Motor neuron (in vitro differentiated cells): ENCODE results near the gene FLT1. TPM values are rescaled to one million over a fixed set of nuclear protein-coding genes. Genes with fewer than 3 reads are reported as not detected.
A peak's percentile ranks its signal among the peaks of the same experiment; 100 is the strongest.

Experiments used
- ATAC-seq, 8 experiments: fragments of 200-7000 bp; cut with Tn5 transposase; replicated peaks in 6 of 8; 2 replicates each; pipeline ENCODE4 v1.8.0; 2021; ENCODE audit warnings: mild to moderate bottlenecking in 8 of 8, moderate library complexity in 8 of 8
- H3K27ac ChIP-seq, 2 donors: fragments of 250-450 bp; sonication (Bioruptor Pico); 2 replicates each; pipeline ENCODE4 v1.9.0; 2021; ENCODE audit warnings: antibody characterized with exemption in 2 of 2, mild to moderate bottlenecking in 2 of 2, moderate library complexity in 1 of 2
- H3K4me1 ChIP-seq, 2 donors: fragments of 250-450 bp; sonication (Bioruptor Pico); replicated peaks in 1 of 2; 2 replicates each; pipeline ENCODE4 v1.6.1; 2021; ENCODE audit warnings: antibody characterized with exemption in 2 of 2, mild to moderate bottlenecking in 2 of 2, moderate library complexity in 1 of 2
- H3K4me3 ChIP-seq, 5 donors: fragments of 250-450 bp; sonication (Bioruptor Pico); 2 replicates each; pipeline ENCODE4 v1.9.0; 2021; ENCODE audit warnings: antibody characterized with exemption in 5 of 5, mild to moderate bottlenecking in 5 of 5, moderate library complexity in 4 of 5
- WGBS, 10 experiments: fragments of 450-650 bp; shearing (Covaris generic); methylation state at CpG; one replicate each; pipeline ENCODE4 v1.0.0; 2022; 5-methylcytosine and 5-hydroxymethylcytosine counted together
- in situ Hi-C, 9 experiments: fragments of 400-800 bp; cut with MboI; loops; one replicate each; pipeline ENCODE4 v1.15.0; 2021; ENCODE audit warnings: low sequenced_read_pairs in 9 of 9, low pct_unique_long_range_greater_than_20kb in 2 of 9; ENCODE audit not compliant: unreplicated experiment in 9 of 9
- total RNA-seq, 8 experiments: library from RNA; unstranded; fragments of 300-600 nt; gene quantifications; 2 replicates each; pipeline versions ENCODE4 v1.2.3 to v1.2.4, GENCODE V29; 2022

The FLT1 gene
- 10 to 100 TPM in 1 of 8 experiments, 1 to 10 TPM in 1, under 1 TPM in 6; 0.11 to 43.8 (median 0.88) TPM for total RNA-seq

GRCh38 chr13:28494778-28495537 is at the start of gene FLT1:
FLT1 (minus strand) TSS chr13:28495128; CDS start chr13:28494843, 285 bp downstream.
- WGBS, 10 experiments: 0% methylated on average over 5 of the region's 84 CpGs; no CpG with 5 or more reads in 9 of the 10 experiments
- H3K4me3 ChIP-seq: peak within 1 kb of the TSS; percentile 19 to 31 (median 20)
- ATAC-seq: peak; percentile 48 to 81 (median 62)
- H3K27ac ChIP-seq: no peak within 1 kb of the TSS
- in situ Hi-C loops: loop anchor here in 1 of 9 experiments (25.0 kb wide), 1 partner anchor 158 kb away; no protein-coding TSS in a partner anchor
- peaks cover 8 to 10% of the 10 kb centered on the region in 2 donors for H3K4me1 ChIP-seq

DNA sequence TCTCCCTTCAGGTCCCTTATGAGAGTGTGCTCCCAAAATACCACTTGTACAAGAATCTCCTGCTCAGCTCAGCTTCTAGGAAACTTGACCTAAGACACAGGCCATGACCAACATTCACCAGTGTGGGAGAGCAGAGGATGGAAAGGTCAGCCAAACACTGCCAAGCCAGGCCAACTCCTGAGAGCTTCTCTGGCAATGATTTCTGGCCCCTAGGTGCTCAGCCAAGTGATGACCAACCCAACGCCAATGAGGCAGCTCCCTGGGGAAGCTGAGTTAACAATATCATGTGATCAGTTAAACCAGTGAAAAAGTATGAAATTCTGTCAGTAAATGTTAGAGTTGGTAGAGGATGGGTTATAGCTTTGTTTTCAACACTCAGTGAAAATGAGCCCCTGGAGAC is 49.1 kb upstream of the FLT1 start:
- ATAC-seq: no peak
- Histone ChIP-seq H3K4me3 (no peak overlapping the region), H3K4me1 (no peaks in the 10 kb centered on the region), H3K27ac (no peak overlapping the region)
- 20 to 100% (median 75%) methylated on average over 1 of the region's 1 CpG; no CpG with 5 or more reads in 5 of the 10 experiments for WGBS, 10 experiments
- in situ Hi-C loops: no loop called here

DNA sequence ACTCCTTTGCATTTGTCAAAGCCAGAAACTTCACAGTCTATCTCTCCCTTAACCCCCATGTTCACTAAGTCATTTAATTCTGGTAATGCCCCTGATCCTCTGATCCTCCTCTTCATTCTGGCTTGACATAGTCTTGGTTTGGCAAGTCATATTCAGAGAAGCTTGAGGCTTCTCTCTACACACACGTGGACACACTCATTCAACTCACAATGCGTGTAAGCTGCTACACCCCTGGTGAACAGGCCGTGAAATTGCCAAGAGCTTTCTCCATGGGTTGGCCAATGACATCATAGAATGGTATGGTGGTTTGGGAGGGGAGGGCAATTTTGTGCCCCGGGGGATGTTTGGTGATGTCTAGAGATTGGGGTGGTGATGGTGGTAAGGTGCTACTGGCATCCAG is 47.9 kb upstream of the FLT1 start:
- ATAC-seq: no peak

DNA sequence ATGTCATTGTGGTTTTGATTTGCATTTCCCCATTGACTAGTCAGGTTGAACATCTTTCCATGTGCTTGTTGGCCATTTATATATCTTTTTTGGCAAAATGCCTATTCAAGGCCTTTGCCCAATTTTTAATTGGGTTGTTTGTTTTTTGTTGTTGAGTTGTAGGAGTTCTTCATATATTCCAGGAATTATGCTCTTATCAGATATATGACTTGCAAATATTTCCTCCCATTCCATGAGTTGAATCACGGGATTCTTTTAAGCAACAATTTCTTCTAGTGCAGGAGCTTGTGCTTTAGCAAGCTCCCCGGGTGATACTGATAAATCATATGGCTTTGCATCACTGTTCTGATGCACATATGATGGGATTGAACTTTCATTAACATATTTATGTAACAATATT is 47.0 kb upstream of the FLT1 start:
- in situ Hi-C loops: no loop called here

More for the DNA sequence above, 47.9 kb upstream of the FLT1 start:
- Histone ChIP-seq H3K4me1 (no peaks in the 10 kb centered on the region), H3K27ac (no peak overlapping the region), H3K4me3 (no peak overlapping the region)
- in situ Hi-C loops: no loop called here
- WGBS, 10 experiments: 0 to 92% (median 80%) methylated on average over 1 to 4 of the region's 4 CpGs; no CpG with 5 or more reads in 4 of the 10 experiments

GRCh38 chr13:28540612-28541011 is 45.7 kb upstream of the FLT1 start:
- in situ Hi-C loops: no loop called here
- WGBS, 10 experiments: 0 to 100% (median 50%) methylated on average over 1 to 5 of the region's 6 CpGs; no CpG with 5 or more reads in 4 of the 10 experiments
- Histone ChIP-seq H3K4me1 (no peaks in the 10 kb centered on the region), H3K4me3 (no peak overlapping the region), H3K27ac (no peak overlapping the region)
- ATAC-seq: peak in 3 of 8 experiments; percentile 52 to 90 (median 88)

More for the DNA sequence above, 47.0 kb upstream of the FLT1 start:
- Histone ChIP-seq H3K4me1 (no peaks in the 10 kb centered on the region), H3K4me3 (no peak overlapping the region), H3K27ac (no peak overlapping the region)
- WGBS, 10 experiments: 57 to 100% (median 88%) methylated on average over 1 to 2 of the region's 2 CpGs
- no peak for ATAC-seq

DNA sequence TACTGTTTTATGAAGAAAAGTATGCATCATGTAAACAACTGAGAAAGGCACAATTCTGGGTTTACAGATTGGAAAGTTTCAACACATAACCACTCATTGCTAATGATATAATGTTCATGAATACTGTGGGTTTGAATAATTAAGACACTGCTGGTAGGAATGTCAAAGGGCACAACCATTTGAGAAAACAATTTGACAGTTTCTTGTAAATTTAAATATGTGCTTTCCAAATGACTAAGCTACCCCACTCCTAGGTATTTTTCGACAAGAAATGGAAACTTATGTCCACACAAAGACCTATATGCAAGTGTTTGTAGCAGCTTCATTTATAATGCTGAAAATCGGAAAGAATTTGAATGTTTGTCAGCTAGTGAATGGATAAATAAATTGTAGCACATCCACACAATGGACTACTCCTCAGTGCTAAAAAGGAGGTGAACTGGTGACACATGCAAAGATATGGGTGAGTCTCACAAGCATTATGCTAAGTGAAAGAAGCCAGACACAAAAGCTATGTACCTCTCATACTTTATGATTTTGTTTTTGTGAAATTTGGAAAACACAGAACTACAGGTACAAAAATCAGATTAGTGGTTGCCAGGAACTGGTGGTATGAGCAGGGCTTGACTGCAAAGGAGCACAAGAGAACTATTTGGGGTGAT is 44.8 kb upstream of the FLT1 start:
- ATAC-seq: peak in 2 of 8 experiments; percentile 7 to 35
- Histone ChIP-seq H3K27ac (no peak overlapping the region), H3K4me1 (no peaks in the 10 kb centered on the region), H3K4me3 (no peak overlapping the region)
- in situ Hi-C loops: no loop called here
- 29 to 83% (median 67%) methylated on average over 1 to 2 of the region's 2 CpGs; no CpG with 5 or more reads in 1 of the 10 experiments for WGBS, 10 experiments

DNA sequence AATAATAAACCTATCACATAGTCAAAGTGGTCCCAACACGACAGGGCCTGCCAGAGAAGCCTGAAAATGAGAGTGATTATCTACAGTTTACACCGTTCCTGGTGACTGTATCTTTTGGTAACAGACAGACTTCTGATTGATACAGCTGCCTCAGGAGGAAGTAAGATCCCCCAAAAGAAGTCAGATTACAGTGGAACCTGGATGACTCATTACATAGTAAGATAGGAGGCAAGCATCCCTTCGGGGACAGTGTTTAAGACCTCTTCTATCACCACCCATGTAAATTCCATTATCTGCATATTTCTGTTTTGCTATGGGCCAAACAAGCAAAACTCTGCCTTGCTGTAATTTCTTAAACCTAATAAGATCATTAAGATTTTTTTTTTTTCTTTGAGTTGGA is 44.0 kb upstream of the FLT1 start:
- Histone ChIP-seq H3K4me3 (no peak overlapping the region), H3K4me1 (no peaks in the 10 kb centered on the region), H3K27ac (no peak overlapping the region)
- ATAC-seq: no peak
- in situ Hi-C loops: no loop called here
- WGBS, 10 experiments: 40 to 100% (median 83%) methylated on average over 1 to 3 of the region's 3 CpGs; no CpG with 5 or more reads in 5 of the 10 experiments

DNA sequence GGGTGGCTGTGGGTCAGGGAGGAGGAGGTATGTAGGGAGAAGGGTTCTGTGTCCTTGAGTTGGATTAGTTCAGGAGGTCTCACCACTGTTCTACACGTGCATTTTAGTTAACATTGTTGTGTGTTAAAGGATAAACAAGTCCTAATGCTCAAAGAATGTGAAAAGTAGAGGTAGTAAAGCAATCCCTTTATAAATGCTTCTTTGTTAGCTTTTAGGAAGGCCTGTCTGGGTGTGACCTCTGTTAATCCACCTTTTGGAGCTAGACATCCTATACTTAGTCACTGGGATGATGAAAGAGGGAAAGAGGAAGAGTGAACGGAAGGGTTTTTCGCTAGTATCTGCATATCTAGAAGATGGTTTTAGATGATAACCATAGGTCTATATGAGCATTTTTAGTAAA is 42.2 kb upstream of the FLT1 start:
- no peak for ATAC-seq
- peaks cover 0 to 3% of the 10 kb centered on the region in 2 donors for H3K4me1 ChIP-seq
- WGBS, 10 experiments: 33 to 100% (median 69%) methylated on average over 1 to 3 of the region's 3 CpGs; no CpG with 5 or more reads in 1 of the 10 experiments
- no peak overlapping the region for H3K4me3 ChIP-seq
- in situ Hi-C loops: no loop called here
- no peak overlapping the region for H3K27ac ChIP-seq

GRCh38 chr13:28536371-28536770 is 41.4 kb upstream of the FLT1 start:
- in situ Hi-C loops: no loop called here
- Histone ChIP-seq H3K27ac (no peak overlapping the region), H3K4me1 (peaks cover 0 to 3% of the 10 kb centered on the region in 2 donors), H3K4me3 (no peak overlapping the region)
- no peak for ATAC-seq
- whole genome bisulfite sequencing, 10 experiments: 40 to 93% (median 75%) methylated on average over 1 to 3 of the region's 3 CpGs; no CpG with 5 or more reads in 1 of the 10 experiments

DNA sequence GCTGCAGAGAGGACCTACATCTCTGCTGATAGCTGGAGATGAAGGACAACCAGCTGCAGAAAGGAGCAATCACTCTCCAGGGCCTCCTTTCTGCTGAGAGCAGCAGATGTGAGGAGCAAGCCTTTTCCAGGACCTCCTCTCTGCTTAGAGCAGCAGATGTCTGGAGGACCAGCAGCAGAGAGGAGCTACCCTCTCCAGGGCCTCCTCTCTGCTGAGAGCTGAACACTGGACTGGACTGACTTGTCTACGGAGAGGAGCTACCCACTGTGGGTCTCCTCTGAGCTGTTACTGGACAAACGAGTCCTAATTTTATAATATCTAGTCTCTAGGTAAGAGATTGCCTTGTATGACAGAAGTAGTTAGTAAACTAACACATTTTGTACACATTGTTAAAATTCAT is 40.8 kb upstream of the FLT1 start:
- peaks cover 0 to 3% of the 10 kb centered on the region in 2 donors for H3K4me1 ChIP-seq
- WGBS, 10 experiments: 40 to 80% (median 71%) methylated on average over 1 to 2 of the region's 2 CpGs; no CpG with 5 or more reads in 4 of the 10 experiments
- ATAC-seq: no peak
- no peak overlapping the region for H3K4me3 ChIP-seq
- in situ Hi-C loops: no loop called here
- no peak overlapping the region for H3K27ac ChIP-seq

DNA sequence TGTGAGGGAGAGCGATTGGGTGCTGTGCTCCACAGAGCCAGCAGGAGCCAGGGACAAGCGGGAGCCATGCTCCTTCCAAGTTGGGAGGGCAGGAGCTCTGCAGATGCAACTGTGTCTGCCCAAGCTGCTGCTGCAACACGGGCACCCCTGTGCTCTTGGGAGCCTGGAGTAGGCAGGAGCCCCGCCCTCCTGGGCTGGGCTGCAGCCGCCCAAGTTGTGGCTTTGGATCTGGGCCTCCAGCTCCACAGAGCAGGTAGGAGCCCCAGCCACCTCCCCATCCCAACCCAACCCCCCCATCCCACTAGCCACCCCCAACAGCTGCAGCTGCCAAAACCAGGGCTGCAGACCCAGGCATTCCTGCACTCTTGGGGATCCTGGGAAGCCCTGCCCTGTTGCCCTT is 39.9 kb upstream of the FLT1 start:
- H3K27ac ChIP-seq: no peak overlapping the region
- peaks cover 0 to 3% of the 10 kb centered on the region in 2 donors for H3K4me1 ChIP-seq
- no CpG with 5 or more reads among the region's 5 CpGs for WGBS, 10 experiments
- ATAC-seq: peak in 1 of 8 experiments; percentile 8
- no peak overlapping the region for H3K4me3 ChIP-seq
- in situ Hi-C loops: no loop called here

- Histone ChIP-seq H3K4me1 (peaks cover 0 to 3% of the 10 kb centered on the region in 2 donors), H3K4me3 (no peak overlapping the region), H3K27ac (no peak overlapping the region)
- in situ Hi-C loops: no loop called here
- ATAC-seq: no peak
- 20 to 100% (median 60%) methylated on average over 1 to 4 of the region's 5 CpGs; no CpG with 5 or more reads in 6 of the 10 experiments for WGBS, 10 experiments
Measured at GRCh38 chr13:28534210-28534609, 39.3 kb upstream of the FLT1 start.

DNA sequence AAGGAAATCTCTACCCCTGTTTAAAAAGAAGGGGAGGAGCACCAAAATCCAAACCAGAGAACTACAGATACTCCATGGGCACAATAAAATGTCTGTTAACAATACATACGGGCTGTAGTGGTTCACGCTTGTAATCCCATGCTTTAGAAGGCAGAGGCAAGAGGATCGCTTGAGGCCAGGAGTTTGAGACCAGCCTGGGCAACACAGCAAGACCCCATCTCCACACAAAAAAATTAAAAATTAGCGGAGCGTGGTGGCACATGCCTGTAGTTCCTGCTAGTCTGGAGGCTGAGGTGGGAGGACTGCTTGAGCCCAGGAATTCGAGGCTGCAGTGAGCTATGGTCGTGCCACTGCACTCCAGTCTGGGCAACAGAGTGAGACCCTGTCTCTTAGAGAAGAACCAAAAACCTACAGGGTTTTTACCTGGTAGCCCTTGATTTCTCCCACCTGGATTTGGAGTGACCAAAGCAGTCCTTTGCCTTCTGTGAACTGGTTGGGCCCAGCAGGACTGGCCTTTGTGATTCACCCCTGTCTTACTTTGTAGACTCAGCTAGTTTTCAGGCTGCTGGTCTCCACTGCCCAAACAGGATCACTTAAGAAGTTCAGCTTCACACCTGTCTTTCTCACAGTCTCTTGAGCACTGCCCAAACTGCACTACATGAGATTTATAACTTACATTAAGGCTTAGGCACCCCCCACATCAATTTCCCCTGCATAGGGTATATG is 38.7 kb upstream of the FLT1 start:
- H3K4me3 ChIP-seq: no peak overlapping the region
- no peak overlapping the region for H3K27ac ChIP-seq
- in situ Hi-C loops: no loop called here
- no peak for ATAC-seq
- peaks cover 0 to 3% of the 10 kb centered on the region in 2 donors for H3K4me1 ChIP-seq
- WGBS, 10 experiments: 60 to 100% (median 87%) methylated on average over 2 to 7 of the region's 7 CpGs; no CpG with 5 or more reads in 3 of the 10 experiments
